HG03460 (cell line): ENCODE measurements around the gene PIK3R5.

ENCODE experiments used
- ATAC-seq: cut with Tn5 transposase; IDR thresholded peaks from one replicate; pipeline ENCODE4 v1.9.1; 2021; ENCODE audit not compliant: unreplicated experiment

The PIK3R5 gene

DNA sequence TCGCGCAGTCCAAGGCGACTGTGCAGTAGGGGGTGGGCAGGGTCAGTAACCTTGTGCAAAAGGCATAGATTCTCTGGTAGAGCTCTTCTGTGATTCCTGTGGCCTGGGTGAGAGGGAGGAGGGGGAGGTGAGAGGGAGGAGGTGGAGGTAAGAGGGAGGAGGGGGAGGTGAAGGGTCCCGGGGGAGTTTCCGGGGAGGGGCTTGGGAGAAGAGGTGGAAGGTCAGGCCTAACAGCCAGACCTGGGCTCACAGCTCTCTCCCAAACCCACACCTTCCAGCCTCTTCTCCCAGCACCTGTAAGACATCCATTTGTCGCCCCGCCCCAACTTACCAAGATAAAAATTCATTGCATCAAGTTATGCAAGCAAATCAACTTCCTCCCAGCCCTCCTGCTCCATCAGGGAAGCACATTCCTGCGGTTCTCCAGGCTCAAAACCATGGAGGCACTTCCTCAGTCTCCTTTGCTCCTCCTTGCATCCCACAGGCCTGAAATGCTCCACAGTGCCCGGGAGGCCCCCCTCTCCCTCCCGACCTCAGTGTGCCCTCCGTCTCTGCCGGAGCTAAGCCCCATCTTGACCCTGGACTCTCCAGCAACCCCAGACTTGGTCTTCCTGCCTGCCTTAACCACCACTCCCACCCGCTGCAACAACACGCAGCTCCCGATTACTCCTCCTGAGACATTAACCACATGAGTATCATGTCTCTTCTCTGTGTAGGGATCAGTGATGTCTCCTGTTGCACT, 128.5 kb downstream of the PIK3R5 start:
- ATAC-seq: no peak

DNA sequence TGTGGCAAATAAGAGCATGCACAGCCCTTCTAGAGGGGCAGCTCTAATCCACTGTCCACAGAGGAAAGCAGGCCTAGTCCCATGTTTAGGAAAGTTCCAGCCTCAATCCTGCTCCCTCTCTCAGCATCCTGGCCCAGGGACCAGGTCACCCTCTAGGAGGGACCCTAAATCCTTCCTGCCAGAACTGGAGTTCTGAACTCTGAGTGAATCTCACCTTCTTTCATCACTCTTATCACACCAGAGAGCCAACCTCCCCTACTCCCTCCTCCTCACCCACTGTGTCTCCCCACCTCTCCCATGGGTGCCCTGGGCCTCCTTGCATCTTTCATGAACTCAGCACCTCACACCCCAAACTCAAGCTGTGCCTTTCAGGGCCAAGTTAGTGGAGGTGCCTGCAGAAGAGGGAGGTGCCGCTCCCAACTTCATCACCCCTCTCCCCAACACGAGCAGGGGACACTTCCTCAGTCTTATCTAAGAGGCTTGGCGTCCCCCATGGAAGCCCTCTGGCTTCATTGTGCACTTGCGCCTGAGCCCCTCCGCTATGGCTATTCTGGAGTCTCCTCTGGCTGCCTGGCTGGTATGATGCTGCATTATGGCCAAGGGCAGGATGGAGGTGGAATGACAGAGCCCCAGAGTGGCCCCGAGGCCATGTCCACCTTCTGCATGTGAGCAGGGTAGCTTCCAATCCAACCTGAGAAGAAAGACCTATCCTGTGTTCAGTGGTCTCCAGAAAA, 129.7 kb downstream of the PIK3R5 start:
- no peak for ATAC-seq

DNA sequence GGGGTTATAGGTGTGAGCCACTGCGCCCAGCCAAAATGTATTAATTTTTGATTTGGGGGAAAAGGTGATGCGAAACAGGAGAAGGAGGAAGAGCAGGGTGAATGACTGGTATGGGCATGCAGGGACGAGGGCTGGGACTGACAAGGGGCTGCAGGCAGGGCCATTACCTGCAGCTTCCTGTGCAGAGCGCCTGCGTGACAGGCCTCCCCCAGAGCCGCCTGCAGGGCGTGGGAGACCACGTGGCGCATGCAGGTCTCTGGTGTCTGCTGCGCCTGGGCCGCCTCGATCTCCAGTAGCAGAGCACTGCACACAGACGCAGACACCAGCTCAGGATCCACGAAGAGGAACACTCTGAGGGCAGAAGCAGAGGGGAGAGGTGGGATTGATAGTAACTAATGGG, 130.4 kb downstream of the PIK3R5 start:
- ATAC-seq: no peak

DNA sequence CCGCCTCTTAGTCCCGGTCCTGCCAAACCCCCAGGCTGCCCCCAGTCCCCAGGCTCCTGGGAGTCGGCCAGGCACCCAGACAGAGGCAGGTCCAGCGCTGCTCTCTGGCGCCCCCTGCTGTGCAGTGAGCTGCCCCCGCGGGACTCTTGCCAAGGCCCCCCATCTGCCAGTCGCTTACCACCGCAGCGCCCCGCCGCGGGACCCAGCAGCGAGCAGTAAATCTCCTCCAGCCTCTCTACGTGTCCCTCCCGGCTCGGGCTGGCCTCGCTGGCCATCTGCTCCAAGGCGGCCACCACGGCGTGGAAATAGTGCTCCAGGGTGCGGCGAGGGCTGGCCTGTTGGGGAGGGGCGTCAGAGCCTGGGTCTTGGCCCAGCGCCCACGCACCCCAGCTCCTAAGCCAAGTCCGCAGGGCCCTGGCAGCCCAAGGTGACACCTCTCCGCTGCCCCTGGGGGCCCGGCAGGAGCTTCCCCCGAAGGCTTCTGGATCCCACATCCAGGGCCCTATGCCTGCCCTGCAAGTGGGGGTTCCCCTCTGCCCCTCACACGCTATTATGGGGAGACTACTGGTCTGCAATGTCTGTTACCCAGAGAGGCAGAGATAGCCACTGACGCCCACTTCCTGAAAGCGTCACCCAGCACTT, 132.7 kb downstream of the PIK3R5 start:
- no peak for ATAC-seq

DNA sequence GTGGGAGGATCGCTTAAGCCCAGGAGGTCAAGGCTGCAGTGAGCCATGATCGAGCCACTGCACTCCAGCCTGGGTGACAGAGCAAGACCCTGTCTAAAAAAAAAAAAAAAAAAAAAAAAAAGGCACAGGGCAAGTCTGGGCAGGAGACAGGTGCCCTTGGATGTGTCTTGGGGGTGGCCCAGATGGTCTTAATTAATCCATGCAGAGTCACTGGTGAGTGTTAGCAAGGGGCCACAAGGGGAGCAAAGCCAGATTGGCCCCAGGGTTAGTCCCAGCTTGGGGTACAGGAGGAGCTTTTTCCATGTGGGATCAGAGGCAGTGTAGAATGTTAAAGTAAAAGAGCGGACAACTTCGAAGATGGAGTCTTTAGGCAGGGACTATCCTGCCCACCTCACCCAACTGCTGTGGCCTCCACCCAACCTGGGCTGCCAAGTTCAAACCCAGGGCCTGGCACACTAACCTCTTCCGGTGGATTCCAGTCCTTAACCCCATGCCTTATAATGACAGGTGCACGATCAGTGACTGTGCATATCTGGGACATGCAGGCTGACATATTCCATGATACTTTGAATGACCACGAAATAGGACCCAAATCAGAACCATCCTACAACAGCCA, 134.2 kb downstream of the PIK3R5 start:
- ATAC-seq: no peak

DNA sequence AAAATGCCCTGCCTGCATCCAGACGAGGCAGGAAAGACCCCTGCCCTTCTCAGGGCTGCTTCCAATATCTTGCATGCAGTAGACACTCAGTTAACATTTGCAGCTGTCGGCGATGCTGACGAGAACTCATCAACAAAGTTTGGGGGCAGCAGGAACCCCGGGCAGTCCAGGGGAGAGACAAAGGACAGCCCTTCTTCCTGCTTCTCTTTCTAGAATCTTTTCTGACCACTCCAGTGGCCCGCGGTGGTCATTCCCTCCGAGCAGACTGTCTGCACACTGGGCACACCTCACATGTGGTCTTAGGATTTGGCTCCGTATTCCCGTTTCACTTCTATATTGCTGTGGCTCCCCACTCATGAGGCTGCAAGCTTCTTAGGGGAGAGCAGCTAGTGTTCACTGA, 135.4 kb downstream of the PIK3R5 start:
- no peak for ATAC-seq

DNA sequence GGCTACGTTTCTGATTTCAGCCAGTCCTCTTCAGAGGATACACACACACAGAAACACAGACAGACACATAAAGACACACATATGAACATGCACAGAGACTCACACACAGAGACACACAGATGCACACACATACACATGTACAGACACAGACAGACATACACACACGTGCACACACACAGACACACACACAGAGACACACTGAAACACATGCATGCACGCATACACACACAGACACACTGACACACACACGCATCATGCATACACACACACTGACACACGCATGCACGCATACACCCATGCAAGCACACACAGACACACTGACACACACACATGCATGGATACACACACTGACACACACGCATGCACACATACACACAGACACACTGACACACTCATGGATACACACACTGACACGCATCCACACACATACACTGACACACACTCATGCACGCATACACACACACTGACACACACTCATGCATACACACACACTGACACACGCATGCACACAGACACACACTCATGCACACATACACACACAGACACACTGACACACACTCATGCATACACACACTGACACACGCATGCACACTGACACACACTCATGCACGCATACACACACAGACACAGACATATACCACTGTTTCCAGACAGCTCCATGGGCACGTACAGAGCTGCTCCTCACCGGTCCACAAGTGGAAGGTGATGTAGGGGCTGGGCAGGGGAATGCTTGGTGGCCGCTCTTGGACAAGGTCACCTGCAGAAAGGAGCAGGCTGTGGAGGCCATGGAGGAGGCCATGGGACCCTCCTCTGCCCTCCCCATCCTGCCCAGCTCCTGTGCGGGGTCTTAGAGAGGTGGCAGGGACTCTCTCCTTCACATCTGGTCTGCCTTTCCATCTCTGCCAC, 136.2 kb downstream of the PIK3R5 start:
- ATAC-seq: no peak
